Measurements from ENCODE around the gene FLACC1. TPM values are rescaled to one million over a fixed set of nuclear protein-coding genes. Genes with fewer than 3 reads are reported as not detected.

The FLACC1 gene
- polyA plus RNA-seq, 1 donor (not counting 4 experiments of a cell fraction or from before 2014, with no cell fraction given) = 0.43 TPM

DNA sequence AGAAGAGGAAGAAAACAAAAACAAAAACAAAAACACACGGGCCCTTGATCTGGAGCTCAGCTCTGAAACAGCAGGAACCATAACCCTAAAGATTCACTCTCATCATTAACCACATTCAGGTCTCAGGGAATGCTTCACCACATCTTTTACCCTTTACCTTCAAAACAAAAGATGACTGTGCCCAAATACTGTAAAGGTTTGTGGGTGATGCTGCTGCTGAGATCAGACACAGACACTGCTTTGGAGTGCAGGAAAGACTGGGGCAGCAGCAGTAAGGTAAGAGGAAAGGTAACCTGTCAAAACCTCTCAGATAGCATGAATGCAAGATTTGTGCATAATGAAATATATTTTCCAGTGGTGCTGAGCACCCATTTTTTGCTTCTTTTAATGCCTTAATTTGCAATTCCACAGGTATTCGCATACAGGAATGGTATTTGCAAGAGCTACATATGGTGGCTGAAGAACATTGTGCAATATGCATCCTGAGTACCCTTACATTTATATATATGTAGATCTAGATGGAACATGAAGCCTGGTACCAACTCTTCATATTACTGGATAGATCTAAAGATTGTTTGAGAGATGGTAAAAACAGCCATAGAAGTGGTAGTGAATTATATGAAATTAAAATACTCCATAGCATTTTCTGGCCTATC, 4.1 kb upstream of the FLACC1 start:
- Histone ChIP-seq H3K9ac (ENCODE audit: control insufficient read depth, extremely low read depth, insufficient read depth, low read length) (no peak overlapping the region), H3K9me1 (ENCODE audit: control insufficient read depth, extremely low read depth, insufficient read depth, low read length) (no peaks in the 10 kb centered on the region), H4K20me1 (ENCODE audit: control insufficient read depth, extremely low read depth, insufficient read depth, low read length) (no peaks in the 10 kb centered on the region), H3K36me3 (ENCODE audit: control insufficient read depth in 2 of 2, extremely low read depth in 1 of 2, insufficient read depth in 2 of 2, low read length in 2 of 2) (peaks cover 1 to 6% of the 10 kb centered on the region in 2 experiments), H3K4me3 (ENCODE audit: control insufficient read depth in 2 of 3, extremely low read depth in 1 of 3, insufficient read depth in 2 of 3, low read depth in 1 of 3, low read length in 3 of 3) (no peak overlapping the region), H3K4me1 (ENCODE audit: control insufficient read depth, extremely low read depth, insufficient read depth, low read length) (peaks cover 4% of the 10 kb centered on the region), H3K9me3 (ENCODE audit: control insufficient read depth, low read depth, low read length) (peaks cover 5% of the 10 kb centered on the region), H3K79me2 (ENCODE audit: control insufficient read depth, insufficient read depth, low read length) (no peaks in the 10 kb centered on the region), H3K27me3 (ENCODE audit: control insufficient read depth, extremely low read depth, insufficient read depth, low read length) (no peaks in the 10 kb centered on the region), H3K4me2 (ENCODE audit: control insufficient read depth, extremely low read depth, insufficient read depth, low read depth, low read length) (no peak overlapping the region), H3K27ac (ENCODE audit: control insufficient read depth, insufficient read depth, low read length) (no peak overlapping the region), H2AFZ (ENCODE audit: control insufficient read depth, low read length) (no peak overlapping the region)
- no peak for FAIRE-seq
- dilution Hi-C loops (cut with MboI; ENCODE audit: extremely low pct_ligation_motif_present, low sequenced_read_pairs) = no loop called here
- TF ChIP-seq CTCF (optimal IDR thresholded peaks at IDR 0.05 in 1 of 3, IDR thresholded peaks at IDR 0.05 in 1 of 3, conservative IDR thresholded peaks at IDR 0.05 in 1 of 3; ENCODE audit: extremely low read depth in 1 of 3, insufficient read depth in 2 of 3, low read length in 3 of 3) = no peak
- no peak for TF ChIP-seq EZH2 (IDR thresholded peaks at IDR 0.05; ENCODE audit: low read length)
- DNase-seq (ENCODE audit: low read depth, low spot score) = no peak

- TF ChIP-seq CTCF (optimal IDR thresholded peaks at IDR 0.05 in 1 of 3, IDR thresholded peaks at IDR 0.05 in 1 of 3, conservative IDR thresholded peaks at IDR 0.05 in 1 of 3; ENCODE audit: extremely low read depth in 1 of 3, insufficient read depth in 2 of 3, low read length in 3 of 3) (no peak), EZH2 (IDR thresholded peaks at IDR 0.05; ENCODE audit: low read length) (no peak)
- H3K4me2 ChIP-seq (ENCODE audit: control insufficient read depth, extremely low read depth, insufficient read depth, low read depth, low read length) = no peak overlapping the region
- dilution Hi-C loops (cut with MboI; ENCODE audit: extremely low pct_ligation_motif_present, low sequenced_read_pairs) = no loop called here
- DNase-seq (ENCODE audit: low read depth, low spot score) = no peak
- no peaks in the 10 kb centered on the region for H3K27me3 ChIP-seq (ENCODE audit: control insufficient read depth, extremely low read depth, insufficient read depth, low read length)
- no peak overlapping the region for H3K27ac ChIP-seq (ENCODE audit: control insufficient read depth, insufficient read depth, low read length)
- H3K79me2 ChIP-seq (ENCODE audit: control insufficient read depth, insufficient read depth, low read length) = no peaks in the 10 kb centered on the region
- H3K4me1 ChIP-seq (ENCODE audit: control insufficient read depth, extremely low read depth, insufficient read depth, low read length) = peaks cover 4% of the 10 kb centered on the region
- peaks cover 5% of the 10 kb centered on the region for H3K9me3 ChIP-seq (ENCODE audit: control insufficient read depth, low read depth, low read length)
- no peaks in the 10 kb centered on the region for H4K20me1 ChIP-seq (ENCODE audit: control insufficient read depth, extremely low read depth, insufficient read depth, low read length)
- peaks cover 1 to 6% of the 10 kb centered on the region in 2 experiments for H3K36me3 ChIP-seq (ENCODE audit: control insufficient read depth in 2 of 2, extremely low read depth in 1 of 2, insufficient read depth in 2 of 2, low read length in 2 of 2)
- no peak overlapping the region for H2AFZ ChIP-seq (ENCODE audit: control insufficient read depth, low read length)
- H3K9me1 ChIP-seq (ENCODE audit: control insufficient read depth, extremely low read depth, insufficient read depth, low read length) = no peaks in the 10 kb centered on the region
- no peak overlapping the region for H3K4me3 ChIP-seq (ENCODE audit: control insufficient read depth in 2 of 3, extremely low read depth in 1 of 3, insufficient read depth in 2 of 3, low read depth in 1 of 3, low read length in 3 of 3)
- H3K9ac ChIP-seq (ENCODE audit: control insufficient read depth, extremely low read depth, insufficient read depth, low read length) = no peak overlapping the region
- no peak for FAIRE-seq
These were observed 3.1 kb upstream of the FLACC1 start for GRCh38 chr2:201360256-201360655.

All from keratinocyte (primary cell).